Measurements from ENCODE around the gene PHF19.

The PHF19 gene

DNA sequence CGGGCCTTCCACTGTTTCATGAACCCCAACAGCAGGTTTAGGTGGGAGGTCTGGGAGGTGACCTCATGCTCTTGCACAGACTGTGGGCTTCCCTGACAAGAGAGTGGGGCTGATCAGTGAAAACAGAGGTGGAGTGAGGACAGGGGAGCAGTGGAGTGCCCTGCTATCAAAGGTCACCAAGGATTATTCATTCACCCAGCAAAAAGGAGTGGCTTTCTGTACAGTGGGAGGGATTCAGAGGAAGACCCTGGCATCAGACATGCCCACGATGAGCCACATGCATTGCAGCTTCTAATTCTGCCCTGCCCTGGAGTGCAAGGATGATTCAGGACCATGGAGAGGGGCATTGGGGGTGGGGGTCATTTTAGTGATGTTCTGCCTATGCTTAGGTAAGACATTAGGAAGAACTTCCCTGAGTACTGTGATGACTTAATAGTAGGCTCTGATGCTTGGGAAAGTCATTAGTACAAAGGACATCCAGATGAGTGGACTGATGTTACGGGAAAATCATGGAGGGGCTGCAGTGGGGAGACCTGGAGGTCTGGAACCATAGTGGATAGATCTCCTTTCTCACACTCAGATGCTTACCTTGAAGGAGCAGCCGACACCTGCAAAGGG, 36.8 kb upstream of the PHF19 start:
- no peak for FAIRE-seq

DNA sequence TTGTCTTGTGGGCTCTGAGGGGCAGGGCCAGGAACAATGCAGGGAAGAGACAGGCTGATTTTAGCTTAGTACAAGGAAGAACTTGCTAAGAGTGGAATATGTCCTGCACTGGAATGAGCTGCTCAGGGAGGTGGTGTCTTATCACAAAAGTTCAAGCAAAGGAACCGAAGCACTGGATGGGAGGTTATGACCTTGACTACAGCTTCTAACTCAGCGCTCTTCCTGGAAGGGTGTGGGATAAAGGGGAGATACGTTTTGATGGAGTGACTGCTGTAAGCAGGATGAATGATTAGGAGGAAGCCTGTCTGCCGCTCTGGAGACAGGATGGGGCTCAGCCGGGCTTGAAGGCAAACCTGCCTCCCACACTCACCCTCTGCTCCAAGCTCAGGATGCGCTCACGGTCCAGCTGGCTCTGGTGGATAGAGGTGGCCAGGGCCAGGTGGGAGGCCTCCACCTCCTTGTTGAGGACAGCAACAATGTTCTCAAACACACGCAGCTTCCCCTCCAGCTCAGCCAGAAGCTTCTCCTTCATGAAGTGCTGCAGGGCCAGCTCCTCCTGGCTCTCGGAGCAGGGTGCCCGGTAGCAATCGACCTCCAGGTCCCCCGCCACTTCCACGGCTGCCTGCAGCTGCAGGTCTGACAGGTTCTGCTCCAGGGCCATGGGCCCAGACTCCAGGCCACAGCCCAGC, 36.1 kb upstream of the PHF19 start:
- no peak for FAIRE-seq

DNA sequence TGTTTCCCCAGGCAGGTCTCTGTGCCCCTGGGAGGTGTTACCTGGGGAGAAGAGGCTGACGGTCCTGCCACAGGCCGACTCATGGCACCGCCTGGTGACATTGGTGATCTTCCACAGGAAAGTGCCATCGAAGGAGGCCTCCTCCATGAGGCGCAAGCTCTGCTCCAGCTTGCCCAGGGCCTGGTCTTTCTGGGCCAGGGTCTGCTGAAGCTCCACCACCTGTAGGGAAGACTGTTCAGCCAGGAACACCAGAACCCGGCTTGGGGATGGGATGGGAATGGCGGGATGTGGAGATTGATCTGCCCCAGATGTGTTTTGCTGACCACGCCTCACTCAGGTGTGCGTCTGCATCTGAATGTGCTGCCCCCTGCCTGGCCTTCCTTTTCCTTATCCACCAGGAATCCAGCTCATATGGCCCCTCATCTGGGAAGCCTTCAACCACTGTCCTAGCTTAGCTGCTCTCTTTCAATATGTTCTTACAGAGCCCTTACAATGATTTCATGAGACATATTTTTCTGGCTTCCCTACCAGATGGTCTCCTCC, 34.4 kb upstream of the PHF19 start:
- FAIRE-seq = no peak

DNA sequence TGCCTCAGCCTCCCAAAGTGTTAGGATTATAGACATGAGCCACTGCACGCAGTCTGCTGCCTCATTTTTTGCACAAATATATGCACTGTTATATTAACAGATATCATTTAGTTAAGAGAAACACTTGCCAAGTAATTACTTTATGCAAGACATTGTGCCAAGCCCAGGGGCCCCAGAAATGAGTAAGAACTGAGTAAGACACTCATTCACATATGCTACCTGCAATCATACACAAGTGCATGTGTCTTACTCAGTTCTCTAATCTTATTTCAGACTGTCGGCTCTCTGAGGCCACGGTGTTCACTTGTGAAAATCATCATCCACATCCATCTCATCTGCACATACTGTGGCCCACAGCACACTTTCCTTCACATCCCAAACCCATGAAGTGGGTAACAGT, 33.7 kb upstream of the PHF19 start:
- no peak for FAIRE-seq

DNA sequence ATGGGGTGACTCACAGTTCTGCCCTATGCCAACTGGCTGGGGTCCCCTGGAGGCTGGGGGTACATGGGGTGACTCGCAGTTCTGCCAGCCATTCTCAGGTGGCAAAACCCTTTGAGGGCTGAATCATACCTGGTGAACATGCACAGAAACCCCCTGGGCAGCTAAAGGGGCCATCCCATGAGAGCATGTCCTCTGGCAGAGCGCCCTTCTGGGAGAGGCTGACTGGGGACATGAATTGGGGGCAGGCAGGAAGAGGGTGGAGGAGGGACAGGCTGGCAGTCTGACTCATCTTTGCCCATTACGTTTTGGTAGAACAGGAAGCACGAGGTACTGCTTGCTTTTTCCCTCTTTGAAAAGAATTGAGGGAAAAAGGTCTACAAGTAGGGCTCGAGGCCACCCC, 32.9 kb upstream of the PHF19 start:
- FAIRE-seq = no peak

DNA sequence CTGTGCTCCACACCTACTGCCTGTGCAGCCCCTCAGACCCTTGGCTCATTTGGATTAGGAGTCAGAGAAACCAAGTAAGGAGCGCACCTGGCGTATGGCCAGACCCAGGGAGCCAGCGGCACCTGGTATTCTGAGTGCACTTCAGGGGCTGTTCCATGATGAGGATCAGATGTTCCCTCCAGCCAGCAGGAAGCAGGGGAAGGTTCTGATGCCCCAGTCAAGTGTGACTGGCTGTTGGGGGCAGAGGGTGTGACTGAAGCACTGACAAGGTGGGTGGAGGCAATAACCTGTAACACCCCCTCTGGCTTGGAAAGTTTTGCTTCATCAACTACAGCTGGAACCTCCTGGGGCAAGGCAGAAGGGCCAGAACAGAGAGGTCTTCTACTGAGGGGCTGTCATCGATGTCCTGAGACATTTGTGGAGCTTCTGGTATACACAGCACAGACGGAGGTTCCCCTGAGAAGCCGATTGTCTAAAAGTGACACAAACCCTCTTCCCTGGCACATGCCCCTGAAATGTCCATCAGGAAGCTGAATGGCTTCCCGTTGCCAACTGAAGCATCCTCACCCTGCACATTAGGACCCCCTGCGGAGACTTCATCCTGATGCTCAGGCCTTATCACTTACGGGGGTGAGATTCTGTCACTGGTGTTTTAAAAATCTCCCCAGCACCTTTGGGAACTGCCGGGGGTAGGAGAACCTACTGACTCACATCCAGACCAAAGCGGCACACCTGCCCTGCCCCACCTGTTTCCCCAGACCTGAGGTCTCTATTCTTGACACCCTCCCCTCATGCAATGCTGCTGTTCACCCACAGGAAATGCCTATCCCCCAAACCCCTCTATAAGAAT, 28.6 kb upstream of the PHF19 start:
- no peak for FAIRE-seq

DNA sequence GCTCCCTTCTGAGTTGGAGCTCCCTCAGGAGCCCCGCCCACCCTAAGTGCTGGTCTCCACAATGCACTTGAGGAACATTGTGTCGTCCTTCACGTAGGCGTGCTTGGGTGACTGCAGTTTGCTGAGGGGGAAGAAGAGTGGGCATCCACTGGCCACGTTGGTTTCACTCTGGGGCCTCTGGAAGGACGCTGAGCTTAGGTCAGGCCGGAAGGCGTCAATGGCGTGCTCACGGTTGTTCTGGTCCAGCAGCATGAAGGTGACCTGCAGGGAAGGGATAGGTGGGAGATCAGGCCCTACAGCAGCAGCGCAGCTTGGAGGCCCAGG, 28.0 kb upstream of the PHF19 start:
- no peak for FAIRE-seq

DNA sequence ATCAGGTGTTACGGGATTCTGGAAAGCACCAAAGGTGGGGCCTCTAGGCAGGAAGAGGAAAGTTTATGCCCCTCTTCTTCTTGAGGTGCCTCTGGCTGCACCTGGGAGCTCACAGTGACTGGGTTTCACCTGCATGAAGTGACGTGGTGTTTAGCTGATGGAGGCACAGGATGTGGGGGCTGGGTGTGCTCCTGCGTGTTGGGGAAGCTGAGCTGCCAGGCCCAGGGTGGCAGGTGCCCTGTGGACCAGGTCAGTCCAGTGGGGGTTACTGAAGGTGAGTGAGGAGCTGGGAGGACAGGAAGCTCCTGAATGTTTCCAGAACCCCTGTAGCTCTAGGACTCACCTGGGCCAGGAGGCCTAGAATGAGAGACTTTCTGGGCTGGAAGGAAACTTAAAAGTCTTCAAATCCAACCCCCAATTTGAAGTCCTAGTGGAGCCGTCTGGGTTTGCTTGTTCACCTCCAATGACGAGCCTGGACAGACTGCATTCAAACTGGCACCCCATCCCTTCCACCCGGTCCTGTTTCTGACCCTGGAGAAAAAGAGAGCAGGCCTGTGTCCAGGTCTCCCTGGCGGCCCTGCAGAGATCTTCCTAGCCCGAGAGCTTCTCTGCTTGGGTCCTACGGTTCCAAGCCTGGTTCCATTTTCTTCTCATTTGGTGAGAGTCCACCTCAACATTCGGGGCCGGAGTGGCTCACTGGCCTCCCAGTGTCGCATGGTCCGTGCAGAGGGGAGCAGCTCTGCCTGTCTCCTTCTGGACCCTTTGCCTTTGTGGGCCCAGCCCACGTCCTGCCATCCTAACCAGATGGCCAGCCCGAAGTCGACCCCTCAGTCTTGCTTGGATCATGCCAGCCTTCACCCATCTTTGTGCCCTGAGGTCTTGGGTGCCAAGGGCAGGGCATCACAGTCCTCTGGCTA, 27.3 kb upstream of the PHF19 start:
- FAIRE-seq = no peak

DNA sequence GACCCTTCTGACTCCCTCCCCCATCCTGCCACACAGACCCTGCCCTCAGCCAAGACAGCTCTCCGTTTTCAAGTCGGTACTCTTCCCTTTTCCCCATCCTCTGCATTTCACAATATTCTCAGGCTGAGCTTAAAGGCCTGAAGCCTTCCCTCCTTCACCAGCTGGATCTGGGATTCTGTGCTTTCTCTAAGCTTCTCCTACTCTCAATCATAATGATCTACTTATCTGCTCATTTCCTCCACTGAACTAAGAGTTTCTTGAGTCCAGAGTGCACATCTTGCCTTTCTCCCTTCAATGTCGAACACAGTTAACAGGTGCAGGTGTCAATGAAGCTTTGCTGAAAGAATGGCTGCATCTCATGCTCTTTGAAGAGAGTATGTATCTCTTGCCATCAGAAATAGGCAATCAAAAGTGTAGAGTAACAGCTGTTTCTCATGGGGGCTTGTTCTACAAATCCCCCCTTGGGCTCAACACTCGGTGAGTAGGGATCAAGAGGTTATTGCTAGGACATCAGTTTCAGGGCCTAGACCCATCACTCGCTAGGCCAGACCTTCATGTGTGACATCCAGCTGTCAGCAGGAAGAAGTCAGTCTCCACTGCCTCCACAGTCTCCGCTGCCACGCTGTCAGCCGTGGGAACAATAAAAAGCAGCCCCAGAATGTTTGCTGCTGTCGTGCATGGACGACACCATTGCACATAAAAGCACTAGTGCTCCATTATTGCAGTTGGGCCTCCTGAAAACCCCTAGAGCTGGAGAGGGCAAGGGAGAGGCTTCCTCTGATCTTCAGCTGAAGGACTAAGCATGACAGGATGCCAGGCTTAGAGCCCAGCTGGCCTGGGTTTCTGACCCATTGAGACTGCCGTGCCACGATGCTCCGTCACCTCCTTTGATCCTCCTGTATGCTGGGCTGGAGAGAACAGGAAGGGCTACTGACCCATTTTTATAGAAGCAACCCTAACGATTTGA, 25.9 kb upstream of the PHF19 start:
- no peak for FAIRE-seq

DNA sequence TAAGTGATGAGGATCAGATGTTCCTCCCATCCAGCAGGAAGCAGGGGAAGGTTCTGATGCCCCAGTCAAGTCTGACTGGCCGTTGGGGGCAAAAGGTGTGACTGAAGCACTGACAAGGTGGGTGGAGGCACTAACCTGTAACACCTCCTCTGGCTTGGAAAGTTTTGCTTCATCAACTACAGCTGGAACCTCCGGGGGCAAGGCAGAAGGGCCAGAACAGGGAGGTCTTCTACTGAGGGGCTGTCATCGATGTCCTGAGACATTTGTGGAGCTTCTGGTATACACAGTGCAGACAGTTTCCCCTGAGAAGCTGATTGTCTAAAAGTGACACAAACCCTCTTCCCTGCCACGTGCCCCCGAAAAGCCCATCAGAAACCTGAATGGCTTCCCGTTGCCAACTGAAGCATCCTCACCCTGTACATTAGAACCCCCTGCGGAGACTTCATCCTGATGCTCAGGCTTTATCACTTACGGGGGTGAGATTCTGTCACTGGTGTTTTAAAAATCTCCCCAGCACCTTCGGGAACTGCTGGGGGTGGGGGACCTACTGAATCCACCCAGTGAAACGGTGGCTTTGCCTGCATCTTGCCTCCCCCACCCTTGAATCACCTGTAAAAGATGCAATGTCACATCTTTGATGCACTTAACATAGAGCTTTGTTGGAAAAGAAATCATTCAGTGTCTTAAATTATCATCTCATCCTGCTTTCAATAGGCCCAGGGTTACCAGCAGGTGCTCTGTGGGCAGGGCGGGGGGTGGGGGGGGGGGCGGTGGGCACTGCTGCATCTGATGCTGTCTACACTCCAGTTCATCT, 25.0 kb upstream of the PHF19 start:
- no peak for FAIRE-seq

DNA sequence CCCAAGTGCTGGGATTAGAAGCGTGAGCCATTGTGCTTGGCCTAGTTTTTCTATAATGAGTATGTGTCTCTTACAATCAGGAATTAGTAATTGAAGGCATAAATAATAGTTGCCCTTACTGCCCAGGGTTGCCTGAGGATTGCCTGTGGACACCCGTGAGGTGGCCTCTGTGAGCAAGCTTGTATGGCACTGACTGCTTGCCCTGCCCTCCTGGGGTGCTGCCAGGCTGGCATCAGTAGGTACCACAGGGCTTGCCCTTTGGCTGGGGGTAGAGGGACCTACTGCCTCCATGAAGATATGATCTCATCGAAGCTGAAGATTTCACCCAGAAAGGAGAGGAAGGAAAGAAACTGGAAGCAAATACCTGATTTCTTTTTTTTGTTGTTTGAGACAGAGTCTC, 23.8 kb upstream of the PHF19 start:
- no peak for FAIRE-seq

DNA sequence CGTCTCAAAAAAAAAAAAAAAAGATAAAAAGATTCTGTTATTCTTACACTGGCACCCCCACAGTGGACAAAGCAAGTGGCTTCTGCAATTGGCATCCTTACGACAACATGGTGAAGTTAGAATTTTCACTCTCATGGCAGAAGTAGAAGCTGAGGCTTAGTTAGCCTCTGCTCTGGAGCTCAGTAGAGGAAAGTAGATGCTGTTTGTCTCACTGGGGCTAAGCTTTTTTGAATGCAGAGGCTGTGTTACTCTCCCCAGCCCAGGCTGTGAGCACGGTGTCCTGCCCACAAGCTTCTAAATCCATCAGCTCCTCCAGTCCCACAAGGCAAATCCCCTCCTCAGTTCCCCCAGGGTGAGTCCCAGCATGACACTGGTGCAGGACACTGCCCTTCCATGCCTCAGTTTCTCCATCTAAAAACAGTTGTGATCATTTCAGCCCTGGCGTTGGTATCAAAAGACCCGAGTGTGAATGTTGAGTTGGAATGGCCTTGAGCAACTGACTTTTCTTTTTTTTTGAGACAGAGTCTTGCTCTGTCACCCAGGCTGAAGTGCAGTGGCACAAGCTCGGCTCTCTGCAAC, 22.6 kb upstream of the PHF19 start:
- FAIRE-seq = no peak

DNA sequence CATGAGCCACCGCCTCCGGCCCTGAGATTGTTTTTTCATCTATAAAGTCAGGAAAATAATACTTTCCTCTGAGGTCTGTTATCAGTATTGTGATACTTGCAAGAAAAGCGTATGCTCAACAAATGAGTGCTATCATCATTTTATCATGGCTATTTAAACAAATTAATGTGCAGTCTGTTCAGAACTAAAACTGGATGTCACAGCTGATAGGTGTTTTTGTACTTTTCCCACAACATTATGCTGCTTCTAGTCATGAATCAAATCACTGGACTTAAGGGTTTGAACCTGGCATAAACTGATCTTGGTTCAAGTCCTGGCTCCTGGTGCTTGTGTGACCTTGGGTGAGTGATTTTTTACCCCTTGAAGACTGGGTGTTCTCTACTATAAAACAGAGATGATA, 21.4 kb upstream of the PHF19 start:
- FAIRE-seq = no peak

DNA sequence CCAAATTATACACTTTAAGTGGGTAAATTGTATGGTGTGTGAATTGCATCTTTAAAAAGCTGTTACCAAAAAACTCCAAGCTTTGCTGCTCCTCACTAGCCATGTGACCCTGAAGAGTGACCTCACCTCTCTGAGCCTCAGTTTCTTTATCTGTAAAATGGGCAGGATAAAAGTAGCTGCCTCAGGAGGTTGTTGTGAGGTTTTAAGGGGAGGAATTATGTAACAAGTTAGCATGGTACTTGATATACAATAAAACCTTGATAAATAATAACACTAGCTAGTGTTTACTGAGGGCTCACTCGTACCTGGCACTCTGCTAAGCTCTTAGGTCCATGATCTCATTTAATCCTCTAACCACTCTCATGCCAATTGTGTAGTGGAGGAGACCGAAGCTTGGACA, 19.0 kb upstream of the PHF19 start:
- FAIRE-seq = no peak

DNA sequence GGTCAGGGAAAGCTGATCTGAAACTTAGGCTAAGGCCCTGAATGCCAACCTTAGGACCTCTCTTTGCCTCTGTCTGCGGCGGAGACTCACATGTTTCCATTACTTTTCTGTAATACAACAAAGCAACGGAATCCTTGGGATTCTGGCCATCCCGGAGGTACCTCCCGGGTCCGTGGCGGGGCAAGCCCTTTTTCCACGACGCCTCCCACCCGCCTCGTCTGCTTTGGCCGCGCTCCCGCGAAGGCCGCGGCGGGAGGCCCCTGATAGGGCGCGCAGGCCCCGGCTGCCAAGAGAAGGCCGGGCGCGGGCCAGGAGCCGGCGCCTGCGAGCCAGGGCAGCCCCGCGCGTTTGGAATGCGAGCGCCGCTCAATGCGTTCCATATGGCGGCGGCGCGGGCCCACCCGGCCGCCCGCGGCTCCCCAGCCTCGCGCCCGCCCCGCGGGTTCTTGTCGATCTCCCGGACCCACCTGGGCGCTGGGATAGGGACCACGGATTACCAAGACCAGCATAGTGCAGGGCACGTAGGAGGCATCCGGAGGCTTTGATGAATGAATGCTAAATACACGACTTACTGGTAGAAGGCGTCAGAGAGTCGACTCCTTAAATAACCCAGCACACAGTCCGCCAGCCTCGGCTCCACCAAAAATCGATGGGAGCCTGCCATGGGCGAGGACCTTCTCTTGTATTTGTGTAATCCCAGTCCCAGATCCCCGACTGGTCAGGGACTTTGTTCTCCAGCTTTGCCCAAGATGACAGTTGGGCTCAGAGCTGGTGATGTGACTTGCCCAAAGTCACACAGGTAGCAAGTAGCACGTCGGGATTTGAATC, 17.5 kb upstream of the PHF19 start:
- FAIRE-seq = no peak

DNA sequence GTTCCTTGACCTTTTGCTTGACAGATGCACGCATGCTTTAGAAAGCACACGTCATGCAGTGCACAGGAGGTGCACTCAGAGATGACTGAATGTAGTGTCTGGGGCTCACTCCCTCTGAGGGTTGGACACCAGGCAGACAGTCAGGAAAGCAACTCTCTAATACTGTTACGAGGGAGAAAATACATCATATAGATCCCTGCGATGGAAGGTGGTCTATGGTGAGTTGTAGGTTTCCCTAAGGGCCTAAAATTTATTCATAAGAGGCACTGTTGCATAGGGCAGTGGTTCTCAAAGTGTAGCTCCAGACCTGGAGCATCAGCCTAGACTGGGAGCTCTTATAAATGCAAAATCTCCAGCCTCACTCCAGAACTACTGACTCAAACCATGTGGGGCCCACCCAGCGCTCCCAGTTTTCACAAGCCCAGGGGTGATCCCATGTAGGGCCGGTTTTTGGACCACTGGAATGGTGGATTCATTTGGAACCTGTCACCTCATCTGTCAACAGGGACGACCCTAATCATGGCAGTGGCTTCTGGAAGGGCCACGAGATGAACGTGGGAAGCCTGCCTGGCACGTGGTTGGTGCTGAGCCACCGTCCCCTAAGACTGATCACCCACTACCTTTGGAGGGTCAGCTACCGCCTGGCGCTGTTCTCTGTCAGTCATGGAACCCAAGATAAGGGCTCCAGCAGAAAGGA, 16.8 kb upstream of the PHF19 start:
- FAIRE-seq = no peak

DNA sequence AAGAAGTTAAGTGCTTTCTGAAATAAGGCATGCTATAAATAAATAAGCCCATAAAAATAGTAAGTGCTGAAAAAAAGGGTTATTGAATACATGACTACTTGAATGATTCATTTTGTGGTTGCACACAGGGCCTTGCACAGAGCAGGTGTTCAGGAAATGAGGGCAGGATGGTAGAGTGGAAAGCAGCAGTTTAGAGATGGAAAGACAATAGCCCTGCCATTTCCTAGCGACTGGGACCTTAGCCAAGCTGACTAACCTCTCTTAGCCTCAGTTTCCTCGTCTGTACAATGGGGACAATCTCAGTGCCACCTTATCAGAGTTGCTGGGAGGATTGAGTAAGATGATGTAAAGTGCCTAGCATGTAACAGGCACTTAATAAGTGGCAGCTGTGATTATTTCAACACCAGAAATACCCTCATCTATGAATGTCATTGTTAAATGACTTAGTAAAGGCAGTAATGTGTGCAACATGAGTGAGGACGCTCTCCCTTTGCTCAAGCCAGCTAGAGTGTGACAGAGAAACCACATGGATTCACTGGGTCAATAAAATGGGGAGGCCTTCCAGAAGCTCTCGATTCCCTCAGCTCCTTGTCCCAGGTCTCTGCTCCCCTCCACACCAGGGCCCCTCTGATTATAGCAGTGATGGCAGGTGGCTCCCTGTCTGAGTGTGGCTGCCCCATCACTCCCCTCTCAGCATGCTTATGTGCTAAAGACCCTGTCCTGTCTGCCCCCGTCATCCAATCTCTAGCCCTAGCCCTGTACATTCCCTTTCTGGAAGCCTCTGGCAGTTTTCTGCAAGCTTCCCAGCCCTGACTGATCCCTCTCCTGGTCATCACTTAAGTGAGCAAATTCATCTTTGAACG, 16.0 kb upstream of the PHF19 start:
- FAIRE-seq = no peak
